H9 (cell line): ENCODE measurements around the gene FZD2. TPM values are rescaled to one million over a fixed set of nuclear protein-coding genes. Genes with fewer than 3 reads are reported as not detected.

Source experiments
- DNase-seq: peaks from one replicate; pipeline ENCODE4 v3.0.0-alpha.2; 2017
- H2AFZ ChIP-seq: one replicate; pipeline ENCODE4 v1.6.1; 2013; ENCODE audit warnings: mild to moderate bottlenecking, low read length, control low read depth, moderate library complexity
- H2AK5ac ChIP-seq: 2 replicates; pipeline ENCODE4 v1.6.1; 2013; ENCODE audit warnings: low read length, control low read depth, mixed read lengths; ENCODE audit not compliant: insufficient read length
- H2BK120ac ChIP-seq: one replicate; pipeline ENCODE4 v1.6.1; 2013; ENCODE audit warnings: low read depth, mild to moderate bottlenecking, low read length, control low read depth, inconsistent platforms; ENCODE audit not compliant: poor library complexity, severe bottlenecking
- H2BK12ac ChIP-seq: 2 replicates; pipeline ENCODE4 v1.6.1; 2013; ENCODE audit warnings: low read length, control low read depth, mixed read lengths, low read depth; ENCODE audit not compliant: insufficient read length
- H2BK15ac ChIP-seq: 2 replicates; pipeline ENCODE4 v1.6.1; 2013; ENCODE audit warnings: low read depth, low read length, control low read depth
- H2BK20ac ChIP-seq: one replicate; pipeline ENCODE4 v1.6.1; 2013; ENCODE audit warnings: low read depth, mild to moderate bottlenecking, low read length, control low read depth, inconsistent platforms; ENCODE audit not compliant: poor library complexity, severe bottlenecking
- H2BK5ac ChIP-seq: 2 replicates; pipeline ENCODE4 v1.6.1; 2013; ENCODE audit warnings: low read length, control low read depth, mixed read lengths; ENCODE audit not compliant: insufficient read length
- H3K14ac ChIP-seq: 2 replicates; pipeline ENCODE4 v1.6.1; 2013; ENCODE audit warnings: low read length, control low read depth; ENCODE audit not compliant: insufficient read depth
- H3K18ac ChIP-seq: 2 replicates; pipeline ENCODE4 v1.6.1; 2013; ENCODE audit warnings: low read depth, mild to moderate bottlenecking, mixed read lengths, low read length, control low read depth; ENCODE audit not compliant: insufficient read length
- H3K23ac ChIP-seq: 2 replicates; pipeline ENCODE4 v1.6.1; 2013; ENCODE audit warnings: low read length, control low read depth, mixed read lengths, low read depth; ENCODE audit not compliant: insufficient read length
- H3K23me2 ChIP-seq: 2 replicates; pipeline ENCODE4 v1.6.1; 2013; ENCODE audit warnings: low read depth, mild to moderate bottlenecking, mixed read lengths, low read length, control low read depth; ENCODE audit not compliant: insufficient read length, poor library complexity, severe bottlenecking
- H3K27ac ChIP-seq: 2 replicates; pipeline ENCODE4 v1.5.1; 2013; ENCODE audit warnings: low read length, control low read depth, mixed read lengths, low read depth; ENCODE audit not compliant: insufficient read length
- H3K27me3 ChIP-seq: 2 replicates; pipeline ENCODE4 v1.6.1; 2013; ENCODE audit warnings: low read length, control low read depth, inconsistent platforms; ENCODE audit not compliant: insufficient read depth
- H3K4ac ChIP-seq: 2 replicates; pipeline ENCODE4 v1.6.1; 2013; ENCODE audit warnings: low read depth, mild to moderate bottlenecking, control low read depth, inconsistent platforms, low read length, moderate library complexity
- H3K4me1 ChIP-seq: 2 replicates; pipeline ENCODE4 v1.6.1; 2013; ENCODE audit warnings: low read length, control low read depth, inconsistent platforms; ENCODE audit not compliant: insufficient read depth
- H3K4me2 ChIP-seq: 2 replicates; pipeline ENCODE4 v1.6.1; 2013; ENCODE audit warnings: low read length, control low read depth, mixed read lengths; ENCODE audit not compliant: insufficient read length, insufficient read depth
- H3K56ac ChIP-seq: 2 replicates; pipeline ENCODE4 v1.6.1; 2013; ENCODE audit warnings: low read depth, mild to moderate bottlenecking, mixed read lengths, low read length, control low read depth; ENCODE audit not compliant: insufficient read length
- H3K79me1 ChIP-seq: 2 replicates; pipeline ENCODE4 v1.6.1; 2013; ENCODE audit warnings: low read depth, mild to moderate bottlenecking, moderate library complexity, low read length, control low read depth, inconsistent platforms; ENCODE audit not compliant: insufficient read depth, poor library complexity, severe bottlenecking
- H3K79me2 ChIP-seq: 2 replicates; pipeline ENCODE4 v1.6.1; 2013; ENCODE audit warnings: low read length, control low read depth, inconsistent platforms; ENCODE audit not compliant: insufficient read depth
- H3K9ac ChIP-seq: 2 replicates; pipeline ENCODE4 v1.6.1; 2013; ENCODE audit warnings: low read length, control low read depth, mixed read lengths; ENCODE audit not compliant: insufficient read length; ENCODE audit errors: extremely low read depth
- H3K9me3 ChIP-seq: one replicate; pipeline ENCODE4 v1.6.1; 2013; ENCODE audit warnings: low read depth, low read length, inconsistent platforms; ENCODE audit not compliant: control insufficient read depth
- H3T11ph ChIP-seq: one replicate; pipeline ENCODE4 v1.6.1; 2013; ENCODE audit warnings: mild to moderate bottlenecking, low read length, control low read depth, inconsistent platforms
- H4K20me1 ChIP-seq: one replicate; pipeline ENCODE4 v1.6.1; 2013; ENCODE audit not compliant: control insufficient read depth, insufficient read length, insufficient read depth
- H4K5ac ChIP-seq: 2 replicates; pipeline ENCODE4 v1.6.1; 2013; ENCODE audit warnings: low read depth, mild to moderate bottlenecking, mixed read lengths, low read length, control low read depth; ENCODE audit not compliant: insufficient read length
- H4K8ac ChIP-seq: replicated peaks from 2 replicates; pipeline ENCODE4 v1.6.1; 2013; ENCODE audit warnings: low read length, control low read depth, mixed read lengths, low read depth; ENCODE audit not compliant: insufficient read length
- H4K91ac ChIP-seq: 2 replicates; pipeline ENCODE4 v1.6.1; 2013; ENCODE audit warnings: low read depth, mild to moderate bottlenecking, moderate library complexity, mixed read lengths, low read length, control low read depth; ENCODE audit not compliant: insufficient read length
- H3K27ac Mint-ChIP-seq, 3 experiments: 2 replicates in 2 of 3; 3 replicates in 1 of 3; pipeline ENCODE4 v1.8.0; 2020 to 2021; ENCODE audit warnings: mixed read lengths in 3 of 3, mild to moderate bottlenecking in 1 of 3, moderate library complexity in 1 of 3
- H3K27me3 Mint-ChIP-seq: 2 replicates; pipeline ENCODE4 v1.8.0; 2021; ENCODE audit warnings: low read depth, mild to moderate bottlenecking, moderate library complexity, mixed read lengths
- H3K36me3 Mint-ChIP-seq, 3 experiments: 2 replicates in 2 of 3; 3 replicates in 1 of 3; pipeline ENCODE4 v1.8.0; 2020 to 2021; ENCODE audit warnings: low read depth in 3 of 3, mixed read lengths in 3 of 3; ENCODE audit not compliant: insufficient read depth in 1 of 3
- H3K4me1 Mint-ChIP-seq, 2 experiments: 2 replicates each; pipeline ENCODE4 v1.8.0; 2020; ENCODE audit warnings: mixed read lengths in 2 of 2
- H3K4me3 Mint-ChIP-seq, 2 experiments: 2 replicates in 1 of 2; 3 replicates in 1 of 2; pipeline ENCODE4 v1.8.0; 2020 to 2021; ENCODE audit warnings: mild to moderate bottlenecking in 2 of 2, mixed read lengths in 2 of 2, moderate library complexity in 1 of 2
- H3K9me3 Mint-ChIP-seq, 2 experiments: 2 replicates in 1 of 2; 3 replicates in 1 of 2; pipeline ENCODE4 v1.8.0; 2020; ENCODE audit warnings: mild to moderate bottlenecking in 2 of 2, mixed read lengths in 2 of 2, moderate library complexity in 1 of 2
- WGBS: extraction: QIAGEN DNeasy Blood & Tissue Kit; methylation state at CpG from one replicate; pipeline ENCODE4 v1.1.7; 2013; ENCODE audit warnings: missing lambda C conversion rate, low lambda C conversion rate, mixed read lengths; ENCODE audit not compliant: insufficient read length; ENCODE audit errors: extremely low coverage; 5-methylcytosine and 5-hydroxymethylcytosine counted together
- total RNA-seq: library from RNA; stranded (reverse); gene quantifications from 2 replicates; pipeline ENCODE4 v1.2.1, GENCODE V29; 2021
- TF ChIP-seq, protein P1 (sequence below): fragments of 200-600 bp; sonication (generic); conservative IDR thresholded peaks from 3 replicates; pipeline ENCODE4 v1.8.0; 2021; ENCODE audit warnings: antibody characterized with exemption, mild to moderate bottlenecking

The FZD2 gene
- total RNA-seq, 1 experiment from 2014 or later: 18.2 TPM

DNA sequence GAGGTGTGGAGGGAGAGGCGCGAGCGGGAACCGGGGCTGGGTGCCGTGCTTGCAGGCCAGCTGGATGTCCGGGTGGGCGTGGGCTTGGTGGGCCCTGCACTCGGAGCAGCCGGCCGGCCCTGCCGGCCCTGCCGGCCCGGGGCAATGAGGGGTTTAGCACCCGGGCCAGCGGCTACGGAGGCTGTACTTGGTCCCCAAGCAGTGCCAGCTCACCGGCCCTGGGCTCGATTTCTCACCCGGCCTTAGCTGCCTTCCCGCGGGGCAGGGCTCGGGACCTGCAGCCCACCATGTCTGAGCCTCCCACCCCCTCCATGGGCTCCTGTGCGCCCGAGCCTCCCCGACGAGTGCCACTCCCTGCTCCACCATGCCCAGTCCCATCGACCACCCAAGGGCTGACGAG is 29.3 kb upstream of the FZD2 start:
- no peak overlapping the region for H3K56ac ChIP-seq
- H3K4me1 Mint-ChIP-seq: peaks cover 0 to 3% of the 10 kb centered on the region in 2 experiments; a peak in 1 of 4 replicates
- peaks cover 15% of the 10 kb centered on the region for H3K27me3 Mint-ChIP-seq
- no peak overlapping the region for H2BK20ac ChIP-seq
- H3K23me2 ChIP-seq: no peaks in the 10 kb centered on the region
- WGBS: no CpG with 5 or more reads among the region's 28 CpGs
- H3K27ac Mint-ChIP-seq: no peak overlapping the region
- no peak overlapping the region for H2BK12ac ChIP-seq
- H4K5ac ChIP-seq: no peak overlapping the region
- no peak for DNase-seq
- no peak overlapping the region for H3K18ac ChIP-seq
- H3K27me3 ChIP-seq: no peaks in the 10 kb centered on the region
- TF ChIP-seq, protein P1, sequence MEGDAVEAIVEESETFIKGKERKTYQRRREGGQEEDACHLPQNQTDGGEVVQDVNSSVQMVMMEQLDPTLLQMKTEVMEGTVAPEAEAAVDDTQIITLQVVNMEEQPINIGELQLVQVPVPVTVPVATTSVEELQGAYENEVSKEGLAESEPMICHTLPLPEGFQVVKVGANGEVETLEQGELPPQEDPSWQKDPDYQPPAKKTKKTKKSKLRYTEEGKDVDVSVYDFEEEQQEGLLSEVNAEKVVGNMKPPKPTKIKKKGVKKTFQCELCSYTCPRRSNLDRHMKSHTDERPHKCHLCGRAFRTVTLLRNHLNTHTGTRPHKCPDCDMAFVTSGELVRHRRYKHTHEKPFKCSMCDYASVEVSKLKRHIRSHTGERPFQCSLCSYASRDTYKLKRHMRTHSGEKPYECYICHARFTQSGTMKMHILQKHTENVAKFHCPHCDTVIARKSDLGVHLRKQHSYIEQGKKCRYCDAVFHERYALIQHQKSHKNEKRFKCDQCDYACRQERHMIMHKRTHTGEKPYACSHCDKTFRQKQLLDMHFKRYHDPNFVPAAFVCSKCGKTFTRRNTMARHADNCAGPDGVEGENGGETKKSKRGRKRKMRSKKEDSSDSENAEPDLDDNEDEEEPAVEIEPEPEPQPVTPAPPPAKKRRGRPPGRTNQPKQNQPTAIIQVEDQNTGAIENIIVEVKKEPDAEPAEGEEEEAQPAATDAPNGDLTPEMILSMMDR: no peak
- H3K4me1 ChIP-seq: no peaks in the 10 kb centered on the region
- H3K36me3 Mint-ChIP-seq: peaks cover 5 to 12% (median 12%) of the 10 kb centered on the region in 3 experiments
- no peak overlapping the region for H2BK5ac ChIP-seq
- H2BK120ac ChIP-seq: no peak overlapping the region
- H2AK5ac ChIP-seq: no peak overlapping the region
- H2BK15ac ChIP-seq: no peak overlapping the region
- no peak overlapping the region for H3K23ac ChIP-seq
- no peak overlapping the region for H3K4me2 ChIP-seq
- peaks cover 31 to 32% of the 10 kb centered on the region in 2 experiments for H3K9me3 Mint-ChIP-seq
- H4K91ac ChIP-seq: no peak overlapping the region
- no peak overlapping the region for H3K4me3 Mint-ChIP-seq
- H3K9ac ChIP-seq: no peak overlapping the region
- no peak overlapping the region for H3K14ac ChIP-seq
- H3K79me1 ChIP-seq: no peaks in the 10 kb centered on the region
- H3K27ac ChIP-seq: no peak overlapping the region
- no peaks in the 10 kb centered on the region for H4K20me1 ChIP-seq
- H3K79me2 ChIP-seq: no peaks in the 10 kb centered on the region
- no peak overlapping the region for H3K4ac ChIP-seq
- H4K8ac ChIP-seq: no peak overlapping the region
- H3T11ph ChIP-seq: no peak overlapping the region
- no peak overlapping the region for H2AFZ ChIP-seq
- H3K9me3 ChIP-seq: no peaks in the 10 kb centered on the region
